Measurements from ENCODE around the gene SCARB2.
A peak's percentile ranks its signal among the peaks of the same experiment; 100 is the strongest.

The SCARB2 gene

GRCh38 chr4:76224171-76224570 is 10.5 kb upstream of the SCARB2 start:
- no peak for DNase-seq (ENCODE audit: low spot score)

DNA sequence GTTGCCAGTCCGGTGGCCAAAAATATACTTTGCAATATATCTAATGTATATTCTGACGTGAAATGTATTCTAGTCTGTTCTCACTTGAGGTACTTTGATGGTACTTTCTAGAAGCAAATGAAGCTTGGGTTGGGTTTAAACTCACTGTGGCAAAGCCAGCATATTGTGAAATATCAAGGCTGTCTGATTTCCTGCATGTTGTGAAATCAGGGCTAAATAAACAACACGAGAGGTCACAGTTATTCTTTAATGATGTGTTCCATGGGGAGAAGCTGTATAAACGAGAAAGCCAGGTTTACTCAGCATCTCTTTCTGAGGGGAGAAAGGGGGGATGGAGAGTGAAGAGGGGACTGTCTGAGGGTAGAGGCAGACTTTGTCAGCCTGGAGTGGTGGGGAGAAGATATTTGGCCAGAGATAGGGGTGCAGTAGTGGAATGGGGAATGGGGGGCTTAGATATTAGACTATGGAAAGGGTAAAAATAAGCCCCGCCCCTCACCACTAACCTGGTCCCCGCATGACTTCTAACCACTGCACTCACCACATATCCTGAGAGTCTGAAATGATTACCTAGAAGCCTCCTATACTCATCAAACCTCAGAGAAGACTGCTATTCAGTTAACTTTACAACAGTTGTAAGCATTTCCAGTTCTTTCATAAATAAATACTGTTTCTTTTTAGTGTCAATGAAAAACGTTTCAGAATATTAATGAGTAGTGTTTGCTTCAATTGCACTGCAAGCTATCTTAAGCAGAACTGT is 5.9 kb upstream of the SCARB2 start:
- no peak for DNase-seq (ENCODE audit: low spot score)

DNA sequence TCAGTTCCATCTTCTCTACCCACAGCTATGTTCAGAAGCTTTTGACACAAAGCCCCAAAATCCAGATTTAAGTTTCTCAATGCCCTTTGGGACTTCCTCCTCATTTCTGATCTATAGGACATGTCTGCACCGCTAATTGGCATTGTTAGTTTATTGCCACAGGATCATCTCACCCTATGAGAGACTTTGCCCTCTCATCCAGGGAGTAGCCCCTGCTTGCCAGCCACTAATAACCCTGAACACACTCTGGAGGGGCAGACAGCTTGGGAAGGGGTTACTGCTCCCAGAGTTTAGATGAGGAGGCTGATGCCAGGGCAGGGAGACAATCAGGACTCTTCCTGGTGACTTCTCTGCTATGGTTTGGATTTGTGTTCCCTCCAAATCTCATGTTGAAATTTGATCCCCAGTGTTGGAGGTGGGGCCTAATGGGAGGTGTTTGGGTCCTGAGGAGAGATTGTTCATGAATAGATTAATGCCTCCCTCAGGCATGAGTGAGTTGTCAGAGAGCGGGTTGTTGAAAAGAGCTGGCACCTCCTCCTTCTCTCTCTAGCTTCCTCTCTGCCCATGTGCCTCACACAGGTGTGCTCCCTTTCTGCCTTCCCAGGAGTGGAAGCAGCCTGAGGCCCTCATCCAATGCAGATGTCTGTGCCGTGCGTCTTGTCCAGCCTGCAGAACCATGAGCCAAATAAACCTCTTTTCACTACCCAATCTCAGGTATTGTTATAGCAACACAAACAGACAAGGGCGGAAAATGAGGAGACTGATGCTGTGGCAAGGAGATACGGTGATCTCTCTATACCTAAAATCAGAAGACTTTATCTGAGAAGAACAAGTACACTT is 3.6 kb upstream of the SCARB2 start:
- DNase-seq (ENCODE audit: low spot score): no peak

DNA sequence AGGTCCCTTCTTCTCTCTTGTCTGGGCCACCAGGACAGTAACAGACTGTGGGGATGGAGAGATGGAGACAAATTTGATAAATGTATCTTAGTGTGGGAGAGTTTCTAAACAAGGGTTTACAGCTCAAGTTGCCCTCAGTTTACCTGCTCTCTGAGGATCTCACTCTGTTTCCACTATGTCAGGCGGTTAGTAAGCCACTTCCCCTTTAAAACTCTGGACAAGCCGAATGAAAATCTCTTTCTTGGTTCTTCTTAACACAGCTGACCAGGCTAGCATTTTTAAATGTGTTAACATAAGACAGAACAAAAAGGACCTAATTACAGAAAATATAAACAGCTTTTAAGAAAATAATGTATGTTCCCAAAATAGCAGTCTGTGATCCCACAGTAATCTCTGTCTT is 2.9 kb upstream of the SCARB2 start:
- no peak for DNase-seq (ENCODE audit: low spot score)

- no peak for DNase-seq (ENCODE audit: low spot score)
Observed at GRCh38 chr4:76215077-76215476, 1.5 kb upstream of the SCARB2 start.

DNA sequence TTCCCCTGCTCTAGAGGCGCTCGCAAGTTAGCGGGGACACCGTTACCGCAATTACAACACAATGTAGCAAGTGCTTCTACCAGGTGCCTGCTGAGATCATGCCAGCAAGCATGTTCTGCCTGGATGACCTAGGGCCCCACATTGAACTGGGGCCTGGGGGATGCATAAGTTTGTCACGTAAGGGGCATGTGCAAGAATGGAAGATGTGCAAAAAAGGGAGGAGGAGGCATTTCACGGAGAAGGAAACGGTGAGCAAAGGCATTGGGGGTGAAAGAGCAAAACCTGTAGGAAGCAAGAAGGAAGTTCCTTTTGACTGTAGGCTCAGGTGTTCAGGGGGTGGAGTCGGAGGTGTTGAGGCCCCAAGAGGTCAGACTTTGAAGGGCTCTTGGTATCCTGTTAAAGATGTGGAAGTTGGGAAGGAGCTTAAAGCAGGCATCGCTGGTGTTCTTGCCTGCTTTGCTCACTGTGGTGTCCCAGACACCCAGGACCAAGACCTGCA is 602 bp upstream of the SCARB2 start:
- peak; percentile 73 for DNase-seq (ENCODE audit: low spot score)

DNA sequence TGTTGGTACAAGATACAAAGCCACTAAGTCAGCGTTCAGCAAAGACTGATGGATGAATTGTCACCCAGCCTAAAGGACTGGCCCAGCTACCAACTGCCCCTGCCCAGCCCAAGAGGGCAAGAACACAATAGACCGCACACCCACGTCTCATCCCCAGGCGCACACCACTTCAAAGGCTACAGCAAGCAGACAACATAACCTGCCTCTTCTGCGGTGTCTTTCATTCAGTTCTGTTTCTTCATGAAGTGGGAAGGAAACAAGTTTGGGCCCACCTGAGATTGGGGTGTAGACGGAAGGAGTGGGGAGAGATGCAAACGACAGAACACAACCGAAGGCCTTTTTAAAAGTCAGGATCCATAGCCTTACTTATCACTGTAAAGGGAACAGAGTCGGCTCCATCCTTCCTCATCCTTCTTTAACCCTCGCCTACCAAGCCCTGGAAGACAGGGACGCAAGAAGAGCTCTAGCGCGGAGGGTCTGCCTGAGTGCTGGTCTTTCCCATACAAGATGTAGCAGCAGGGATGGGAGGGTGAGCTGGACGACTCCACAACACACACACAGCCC is 691 bp downstream of the SCARB2 start:
- peak; percentile 17 for DNase-seq (ENCODE audit: low spot score)

DNA sequence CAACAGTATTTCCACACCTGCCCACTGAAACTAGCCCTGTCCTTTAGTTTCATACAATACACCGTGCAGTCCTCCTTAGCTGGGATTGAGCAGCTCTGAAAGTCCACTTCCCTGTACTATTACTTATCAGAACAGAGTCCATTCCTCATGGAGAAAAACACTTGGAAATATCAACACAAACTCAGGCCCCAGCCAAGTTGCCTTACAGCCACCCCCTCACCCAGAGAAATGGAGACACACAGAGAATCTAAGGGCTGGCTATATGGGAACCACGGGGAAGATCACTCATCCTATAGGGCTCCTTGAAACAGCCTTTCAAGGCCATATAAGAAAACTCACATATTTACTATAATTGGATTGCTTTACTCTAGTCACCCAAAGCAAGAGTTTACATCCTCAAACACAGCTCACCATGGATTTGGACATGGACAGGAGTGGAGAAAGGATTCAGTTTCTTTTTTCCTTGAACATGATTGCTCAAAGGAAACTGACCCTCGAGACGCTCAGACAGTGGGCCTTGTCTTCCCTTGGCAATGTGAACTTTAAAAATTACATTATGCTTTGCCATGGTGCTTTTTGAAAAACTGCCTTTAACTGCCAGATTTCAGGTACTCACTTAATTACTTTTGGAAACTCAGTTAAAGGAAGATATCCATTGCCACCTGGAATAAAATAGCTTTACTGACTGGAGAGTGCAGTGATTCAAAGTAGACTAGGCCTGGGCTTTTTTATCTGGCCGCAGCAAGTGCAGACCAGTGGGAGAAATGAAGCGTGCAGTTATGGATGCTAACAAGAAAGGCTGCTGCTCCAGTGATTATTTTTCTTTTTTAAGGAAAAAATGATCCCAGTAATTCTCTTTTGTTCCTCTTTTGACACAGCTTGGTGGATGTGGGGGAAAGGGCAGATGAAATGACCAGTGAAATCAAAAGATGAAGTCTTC is 1.6 kb downstream of the SCARB2 start:
- DNase-seq (ENCODE audit: low spot score): no peak

GRCh38 chr4:76210452-76210851 is 3.2 kb downstream of the SCARB2 start:
- DNase-seq (ENCODE audit: low spot score): no peak

GRCh38 chr4:76209881-76210280 is 3.7 kb downstream of the SCARB2 start:
- DNase-seq (ENCODE audit: low spot score): no peak

- no peak for DNase-seq (ENCODE audit: low spot score)
Observed at GRCh38 chr4:76208005-76208765, 5.4 kb downstream of the SCARB2 start.

- no peak for DNase-seq (ENCODE audit: low spot score)
Observed at GRCh38 chr4:76207549-76207948, 6.1 kb downstream of the SCARB2 start.

DNA sequence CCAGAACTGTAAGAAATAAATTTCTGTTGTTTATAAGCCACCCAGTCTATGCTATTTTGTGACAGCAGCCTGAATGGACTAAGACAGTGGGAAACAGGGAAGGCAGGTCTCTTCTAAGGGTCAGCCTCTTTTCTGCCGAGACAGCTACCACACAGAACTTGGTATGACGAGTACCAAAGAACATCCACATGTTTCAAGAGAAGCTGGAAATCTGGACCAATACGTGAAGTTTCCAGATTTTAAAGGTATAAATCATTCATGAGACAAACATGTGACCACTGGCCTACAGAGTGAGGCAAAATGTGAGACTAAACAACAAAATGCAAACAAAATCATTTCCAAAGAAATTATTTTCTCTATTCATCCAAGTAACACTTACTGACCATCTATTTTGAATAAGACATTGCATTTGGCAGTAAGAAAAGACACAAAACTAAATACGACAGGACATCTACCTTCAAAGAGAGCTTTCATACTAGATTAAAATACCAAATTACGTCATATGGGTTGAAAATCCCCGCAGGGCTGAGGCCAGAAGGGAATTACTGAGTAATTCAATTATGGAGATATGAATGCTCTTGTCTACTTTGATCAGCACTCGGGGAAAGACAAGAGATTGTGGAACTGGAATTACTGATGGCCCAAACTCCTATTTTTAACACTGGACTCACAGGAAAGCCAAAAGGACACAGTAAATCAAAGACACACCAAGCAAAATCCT is 7.2 kb downstream of the SCARB2 start:
- no peak for DNase-seq (ENCODE audit: low spot score)

GRCh38 chr4:76205476-76205875 is 8.1 kb downstream of the SCARB2 start:
- no peak for DNase-seq (ENCODE audit: low spot score)

DNA sequence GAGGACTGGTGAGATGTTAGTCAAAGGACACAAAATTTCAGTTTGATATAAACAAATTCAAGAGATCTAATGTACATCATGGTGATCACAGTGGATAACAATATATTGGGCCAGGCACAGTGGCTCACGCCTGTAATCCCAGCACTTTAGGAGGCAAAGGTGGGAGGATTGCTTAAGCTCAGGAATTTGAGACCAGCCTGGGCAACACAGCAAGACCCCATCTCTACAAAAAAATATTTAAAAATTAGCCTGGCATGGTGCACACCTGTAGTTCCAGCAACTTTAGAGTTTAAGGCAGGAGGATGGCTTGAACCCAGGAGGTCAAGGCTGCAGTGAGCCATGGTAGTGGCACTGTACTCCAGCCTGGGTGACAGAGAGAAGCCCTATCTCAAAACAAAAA is 8.7 kb downstream of the SCARB2 start:
- no peak for DNase-seq (ENCODE audit: low spot score)

- no peak for DNase-seq (ENCODE audit: low spot score)
Observed at GRCh38 chr4:76203541-76203940, 10.1 kb downstream of the SCARB2 start.

DNA sequence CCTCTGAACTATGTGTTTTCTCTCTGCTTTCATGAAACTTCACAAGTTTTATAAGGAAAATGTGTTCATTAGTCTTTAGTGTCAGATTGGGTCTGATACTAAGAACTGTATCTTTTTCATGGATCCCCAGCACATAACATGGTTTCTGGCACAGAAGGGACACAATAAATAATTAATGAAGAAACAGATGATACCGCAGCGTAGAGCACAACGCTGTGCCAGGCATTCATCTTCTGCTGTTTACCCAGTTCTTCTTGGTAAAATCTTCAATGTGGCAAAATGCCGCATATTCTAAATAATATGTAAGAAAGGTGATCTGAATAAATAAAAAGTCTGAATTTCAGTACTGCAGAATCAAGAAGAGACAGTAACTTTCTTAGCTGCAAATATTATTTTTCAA is 12.3 kb downstream of the SCARB2 start:
- DNase-seq (ENCODE audit: low spot score): no peak

DNA sequence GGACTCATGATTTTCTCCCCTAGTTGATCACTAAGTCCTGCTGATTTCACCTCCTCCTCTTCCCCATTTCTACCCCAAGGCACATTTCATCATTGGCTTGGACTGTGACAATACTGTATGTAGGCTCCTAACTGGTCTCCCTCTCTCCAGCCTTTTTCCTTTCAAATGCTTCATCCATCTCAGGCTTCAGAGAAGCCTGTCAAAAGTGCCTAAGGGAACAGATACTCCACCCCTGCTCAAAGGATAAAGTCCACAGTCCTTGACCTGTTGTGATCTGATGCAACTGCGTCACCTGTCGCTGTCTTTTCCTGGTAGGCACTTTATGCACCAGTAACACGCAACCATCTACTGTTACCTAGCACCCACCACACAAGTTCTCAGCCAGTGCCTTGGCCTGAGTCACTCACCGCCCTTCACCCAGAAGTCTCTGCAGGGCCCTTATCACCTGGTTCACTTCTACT is 12.8 kb downstream of the SCARB2 start:
- DNase-seq (ENCODE audit: low spot score): peak; percentile 27

DNA sequence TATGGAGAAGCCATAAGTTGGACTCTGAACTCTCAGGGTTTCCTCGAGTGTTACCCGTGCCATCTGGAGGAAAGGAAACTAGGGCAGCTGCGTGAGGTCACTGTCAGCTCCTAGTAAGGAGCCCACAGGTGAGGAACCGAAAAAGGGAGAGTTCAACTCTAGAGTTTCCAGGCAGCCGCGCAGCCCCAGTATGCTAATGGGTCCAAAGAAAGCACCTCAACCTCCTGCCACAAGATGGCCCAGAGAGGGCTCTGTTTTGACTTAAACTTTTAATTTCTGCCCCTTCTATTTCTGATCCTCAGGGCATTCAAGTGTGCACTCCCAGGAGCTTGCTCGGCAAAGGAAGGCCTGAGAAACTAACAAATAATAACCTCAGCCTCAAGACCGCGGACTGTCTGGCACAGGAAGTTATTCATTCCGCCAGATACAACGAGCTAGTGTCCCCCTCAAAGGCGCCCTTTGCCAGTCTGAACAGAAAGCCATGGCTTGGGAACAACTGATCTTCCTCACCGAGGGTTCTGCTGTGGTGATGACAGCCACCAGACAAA is 13.9 kb downstream of the SCARB2 start:
- peak; percentile 94 for DNase-seq (ENCODE audit: low spot score)
